Measurements from ENCODE around the gene FRMD4A.

- TF ChIP-seq CTCF (IDR thresholded peaks at IDR 0.05): no peak
- no peak for TF ChIP-seq ZFX (IDR thresholded peaks at IDR 0.05; ENCODE audit: borderline replicate concordance)
Measured at GRCh38 chr10:14327527-14327926, 3.2 kb downstream of the FRMD4A start.
